Upper lobe of right lung (tissue), 1 donor: ENCODE data around the gene SPCS3. TPM values are rescaled to one million over a fixed set of nuclear protein-coding genes. Genes with fewer than 3 reads are reported as not detected.
"Not testable (repeated sequence)": the region's sequence is repeated elsewhere in the genome, so short reads cannot be mapped to it uniquely, and the experiment has no call there.

Experiments
- ATAC-seq: fragments of 200-7000 bp; cut with Tn5 transposase; one replicate; pipeline ENCODE4 v1.9.1; 2020; ENCODE audit warnings: mild to moderate bottlenecking, moderate library complexity
- DNase-seq: peaks from one replicate; pipeline ENCODE4 v3.0.0-alpha.2; 2020
- H3K27ac ChIP-seq: fragments of 200-600 bp; one replicate; pipeline ENCODE4 v1.8.0; 2022
- H3K27me3 ChIP-seq: fragments of 200-600 bp; one replicate; pipeline ENCODE4 v1.8.0; 2022; ENCODE audit warnings: mild to moderate bottlenecking
- H3K36me3 ChIP-seq: fragments of 200-600 bp; one replicate; pipeline ENCODE4 v1.8.0; 2022
- H3K4me1 ChIP-seq: fragments of 200-600 bp; one replicate; pipeline ENCODE4 v1.8.0; 2022
- H3K4me3 ChIP-seq: fragments of 200-600 bp; one replicate; pipeline ENCODE4 v1.8.0; 2022; ENCODE audit warnings: mild to moderate bottlenecking
- H3K9me3 ChIP-seq: fragments of 200-600 bp; one replicate; pipeline ENCODE4 v1.8.0; 2022
- intact Hi-C: fragments of 100-400 bp; cut with DNase I; formaldehyde crosslinking; loops from one replicate; pipeline ENCODE4 v1.11.0; 2022
- total RNA-seq: library from RNA; stranded (reverse); fragmentation: NEBNext Ultra II Directional; extraction: Animal tissue kit (Norgen Biotek cat#: 25700); gene quantifications from one replicate; pipeline ENCODE4 v1.2.1, GENCODE V29; 2021
- TF ChIP-seq, protein P1 (sequence below): fragments of 200-600 bp; IDR thresholded peaks from one replicate; pipeline ENCODE4 v1.8.0; 2022; ENCODE audit warnings: antibody characterized with exemption
- donor health status: DM: no; HTN: yes; CAD: no; lungs with severe emphysema.

The SPCS3 gene
- total RNA-seq, 1 donor from 2014 or later, result 151 TPM

- TF ChIP-seq, protein P1, sequence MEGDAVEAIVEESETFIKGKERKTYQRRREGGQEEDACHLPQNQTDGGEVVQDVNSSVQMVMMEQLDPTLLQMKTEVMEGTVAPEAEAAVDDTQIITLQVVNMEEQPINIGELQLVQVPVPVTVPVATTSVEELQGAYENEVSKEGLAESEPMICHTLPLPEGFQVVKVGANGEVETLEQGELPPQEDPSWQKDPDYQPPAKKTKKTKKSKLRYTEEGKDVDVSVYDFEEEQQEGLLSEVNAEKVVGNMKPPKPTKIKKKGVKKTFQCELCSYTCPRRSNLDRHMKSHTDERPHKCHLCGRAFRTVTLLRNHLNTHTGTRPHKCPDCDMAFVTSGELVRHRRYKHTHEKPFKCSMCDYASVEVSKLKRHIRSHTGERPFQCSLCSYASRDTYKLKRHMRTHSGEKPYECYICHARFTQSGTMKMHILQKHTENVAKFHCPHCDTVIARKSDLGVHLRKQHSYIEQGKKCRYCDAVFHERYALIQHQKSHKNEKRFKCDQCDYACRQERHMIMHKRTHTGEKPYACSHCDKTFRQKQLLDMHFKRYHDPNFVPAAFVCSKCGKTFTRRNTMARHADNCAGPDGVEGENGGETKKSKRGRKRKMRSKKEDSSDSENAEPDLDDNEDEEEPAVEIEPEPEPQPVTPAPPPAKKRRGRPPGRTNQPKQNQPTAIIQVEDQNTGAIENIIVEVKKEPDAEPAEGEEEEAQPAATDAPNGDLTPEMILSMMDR, result no peak
- intact Hi-C loops, result no loop called here
- Histone ChIP-seq H3K4me3 (no peak overlapping the region), H3K27ac (no peak overlapping the region), H3K9me3 (no peaks in the 10 kb centered on the region), H3K27me3 (no peaks in the 10 kb centered on the region), H3K4me1 (no peaks in the 10 kb centered on the region), H3K36me3 (no peaks in the 10 kb centered on the region)
- DNase-seq, result no peak
- no peak for ATAC-seq
Observed at GRCh38 chr4:176274441-176274840, 45.3 kb upstream of the SPCS3 start.

DNA sequence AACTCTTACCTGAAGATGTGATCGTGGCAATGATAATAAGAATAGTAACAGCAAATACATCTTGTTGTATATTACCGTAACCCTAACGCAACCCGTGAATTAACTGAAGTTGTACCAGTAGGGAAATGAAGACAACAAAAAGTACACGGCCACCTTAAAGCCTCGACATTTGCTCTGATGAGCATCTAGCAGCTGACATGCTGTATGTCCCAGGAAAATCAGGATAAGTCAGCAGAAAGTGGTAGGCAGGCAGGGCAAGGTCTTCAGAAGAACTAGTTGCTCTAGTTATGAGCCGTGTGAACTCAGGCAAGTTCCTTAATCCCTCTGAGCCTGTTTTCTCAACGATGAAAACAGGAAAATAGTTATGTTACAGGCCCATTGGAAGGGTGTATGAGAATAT lies 43.1 kb upstream of the SPCS3 start:
- no peaks in the 10 kb centered on the region for H3K36me3 ChIP-seq
- intact Hi-C loops, result no loop called here
- no peak for ATAC-seq
- H3K27me3 ChIP-seq, result no peaks in the 10 kb centered on the region
- DNase-seq, result no peak
- H3K4me1 ChIP-seq, result no peaks in the 10 kb centered on the region
- H3K9me3 ChIP-seq, result no peaks in the 10 kb centered on the region
- H3K27ac ChIP-seq, result no peak overlapping the region
- TF ChIP-seq, protein P1, result no peak
- no peak overlapping the region for H3K4me3 ChIP-seq

DNA sequence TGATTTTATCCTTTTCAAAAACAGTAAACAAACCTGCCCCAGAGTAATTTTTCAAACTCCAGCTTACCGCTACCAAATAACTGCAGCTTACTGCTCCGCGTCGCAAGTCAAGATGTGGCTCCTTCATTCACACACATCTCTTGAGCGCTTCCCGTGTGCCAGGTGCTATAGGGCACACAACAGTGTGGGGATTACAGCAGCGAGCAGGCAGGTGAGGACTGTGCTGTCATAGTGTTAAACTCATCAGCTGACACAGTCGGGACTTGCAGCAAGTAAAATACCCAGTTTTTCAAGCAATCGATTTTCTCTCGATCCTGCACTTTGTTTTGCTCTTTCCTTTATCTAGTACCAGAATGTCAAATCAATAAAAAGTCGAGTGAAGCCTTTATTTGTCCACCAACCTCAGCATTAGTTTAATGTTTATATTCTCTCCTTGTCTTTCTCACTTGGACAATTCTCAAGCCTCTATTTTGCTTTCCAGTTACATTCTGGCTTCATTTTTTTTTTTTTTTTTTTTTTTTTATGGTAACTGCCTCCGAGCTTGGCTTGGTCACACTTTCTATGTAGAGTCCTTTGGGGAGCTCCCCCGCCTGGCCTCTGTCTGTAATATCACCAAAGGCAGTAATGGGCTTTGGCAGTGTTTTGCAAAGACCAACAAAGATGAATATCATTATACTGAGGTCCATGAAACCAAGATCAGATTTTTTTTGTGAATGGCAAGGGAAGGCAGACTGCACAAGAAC lies 42.4 kb upstream of the SPCS3 start:
- intact Hi-C loops, result no loop called here
- no peaks in the 10 kb centered on the region for H3K9me3 ChIP-seq
- ATAC-seq, result peak; percentile 79
- TF ChIP-seq, protein P1, result peak; percentile 41
- H3K27ac ChIP-seq, result no peak overlapping the region
- no peak overlapping the region for H3K4me3 ChIP-seq
- H3K36me3 ChIP-seq, result no peaks in the 10 kb centered on the region
- no peak for DNase-seq
- no peaks in the 10 kb centered on the region for H3K27me3 ChIP-seq
- no peaks in the 10 kb centered on the region for H3K4me1 ChIP-seq

GRCh38 chr4:176279560-176279959 lies 40.2 kb upstream of the SPCS3 start:
- ATAC-seq, H3K4me3 ChIP-seq, H3K36me3 ChIP-seq, H3K27me3 ChIP-seq, intact Hi-C loops, H3K4me1 ChIP-seq, H3K9me3 ChIP-seq, H3K27ac ChIP-seq, DNase-seq: not testable (repeated sequence)

DNA sequence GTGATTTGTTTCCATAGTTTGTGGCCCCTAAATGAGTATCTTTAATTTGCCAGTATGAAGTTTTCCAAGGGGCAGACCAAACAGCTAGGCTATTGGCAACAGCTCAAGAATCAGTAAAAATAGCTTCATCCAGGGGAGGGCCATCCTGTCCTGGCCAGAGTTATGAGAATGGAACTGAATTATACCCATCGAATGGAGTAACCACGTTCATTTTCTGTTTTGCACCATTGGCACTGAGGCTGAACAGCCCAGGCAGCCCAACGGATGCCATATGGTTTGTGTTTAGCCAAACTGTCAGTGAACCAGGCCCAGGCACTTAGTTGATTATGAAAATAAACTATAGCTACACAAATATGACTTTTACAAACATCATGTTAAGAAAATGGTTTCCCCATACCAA lies 33.0 kb upstream of the SPCS3 start:
- no peaks in the 10 kb centered on the region for H3K9me3 ChIP-seq
- TF ChIP-seq, protein P1, result no peak
- no peak overlapping the region for H3K27ac ChIP-seq
- ATAC-seq (no peak), DNase-seq (no peak)
- H3K36me3 ChIP-seq, result no peaks in the 10 kb centered on the region
- intact Hi-C loops, result no loop called here
- H3K4me3 ChIP-seq, result no peak overlapping the region
- H3K27me3 ChIP-seq, result no peaks in the 10 kb centered on the region
- H3K4me1 ChIP-seq, result no peaks in the 10 kb centered on the region

GRCh38 chr4:176287546-176287945 lies 32.2 kb upstream of the SPCS3 start:
- DNase-seq (no peak), ATAC-seq (no peak)
- TF ChIP-seq, protein P1, result no peak
- H3K4me3 ChIP-seq, result no peak overlapping the region
- no peaks in the 10 kb centered on the region for H3K27me3 ChIP-seq
- H3K4me1 ChIP-seq, result no peaks in the 10 kb centered on the region
- H3K27ac ChIP-seq, result no peak overlapping the region
- intact Hi-C loops, result no loop called here
- no peaks in the 10 kb centered on the region for H3K36me3 ChIP-seq
- H3K9me3 ChIP-seq, result no peaks in the 10 kb centered on the region
